ENCODE measurements around the gene RMC1.

RMC1 gene

GRCh38 chr18:23578891-23579653 is 75.8 kb downstream of the RMC1 start:
- Histone ChIP-seq H3K27me3 (replicated peaks; ENCODE audit: insufficient read depth, low read length) (no peaks in the 10 kb centered on the region), H3K27ac (ENCODE audit: low read length) (no peak overlapping the region), H3K79me2 (ENCODE audit: low read length) (peaks cover 44% of the 10 kb centered on the region), H3K4me2 (ENCODE audit: low read depth, low read length) (no peak overlapping the region), H3K36me3 (replicated peaks; ENCODE audit: insufficient read depth, low read length) (no peaks in the 10 kb centered on the region), H3F3A (ENCODE audit: insufficient read depth, low read length) (no peaks in the 10 kb centered on the region), H4K20me1 (ENCODE audit: insufficient read depth, low read length) (no peaks in the 10 kb centered on the region), H3K9me2 (replicated peaks; ENCODE audit: insufficient read depth, low read length) (no peaks in the 10 kb centered on the region), H2AFZ (ENCODE audit: low read length) (no peak overlapping the region), H3K9ac (ENCODE audit: low read length) (no peak overlapping the region), H3K4me3 (ENCODE audit: low read length) (no peak overlapping the region), H3K9me3 (replicated peaks; ENCODE audit: insufficient read depth, low read length) (no peaks in the 10 kb centered on the region), H3K4me1 (ENCODE audit: low read length) (peaks cover 10% of the 10 kb centered on the region)
- no peak for TF ChIP-seq EZH2 (optimal IDR thresholded peaks at IDR 0.05; ENCODE audit: low read depth, low read length)
- no peak for TF ChIP-seq CTCF (IDR thresholded peaks at IDR 0.05; ENCODE audit: low read length)
- TF ChIP-seq EZH2phosphoT487 (IDR thresholded peaks at IDR 0.05; ENCODE audit: low read length): no peak
- DNase-seq: no peak

- no peaks in the 10 kb centered on the region for H3K9me2 ChIP-seq (replicated peaks; ENCODE audit: insufficient read depth, low read length)
- no peak overlapping the region for H3K9ac ChIP-seq (ENCODE audit: low read length)
- H3K4me2 ChIP-seq (ENCODE audit: low read depth, low read length): no peak overlapping the region
- no peak overlapping the region for H3K27ac ChIP-seq (ENCODE audit: low read length)
- no peaks in the 10 kb centered on the region for H4K20me1 ChIP-seq (ENCODE audit: insufficient read depth, low read length)
- H3K79me2 ChIP-seq (ENCODE audit: low read length): peaks cover 57% of the 10 kb centered on the region
- H3K9me3 ChIP-seq (replicated peaks; ENCODE audit: insufficient read depth, low read length): no peaks in the 10 kb centered on the region
- no peaks in the 10 kb centered on the region for H3F3A ChIP-seq (ENCODE audit: insufficient read depth, low read length)
- H3K4me3 ChIP-seq (ENCODE audit: low read length): no peak overlapping the region
- DNase-seq: no peak
- TF ChIP-seq EZH2 (optimal IDR thresholded peaks at IDR 0.05; ENCODE audit: low read depth, low read length) (no peak), CTCF (IDR thresholded peaks at IDR 0.05; ENCODE audit: low read length) (no peak), EZH2phosphoT487 (IDR thresholded peaks at IDR 0.05; ENCODE audit: low read length) (no peak)
- no peaks in the 10 kb centered on the region for H3K36me3 ChIP-seq (replicated peaks; ENCODE audit: insufficient read depth, low read length)
- H3K27me3 ChIP-seq (replicated peaks; ENCODE audit: insufficient read depth, low read length): no peaks in the 10 kb centered on the region
- H3K4me1 ChIP-seq (ENCODE audit: low read length): 0 out of 2 replicates have a peak, but pooled peaks cover 8% of the 10 kb centered on the region
- no peak overlapping the region for H2AFZ ChIP-seq (ENCODE audit: low read length)
These were observed 77.5 kb downstream of the RMC1 start for GRCh38 chr18:23580677-23581367.

All from MM.1S (cell line).